HG03064 (cell line): ENCODE data around the gene NCL.
"Not testable (repeated sequence)": the region's sequence is repeated elsewhere in the genome, so short reads cannot be mapped to it uniquely, and the experiment has no call there.

ENCODE experiments used
- ATAC-seq: cut with Tn5 transposase; IDR thresholded peaks from one replicate; pipeline ENCODE4 v1.9.1; 2021; ENCODE audit warnings: low read depth; ENCODE audit not compliant: unreplicated experiment

Gene NCL

DNA sequence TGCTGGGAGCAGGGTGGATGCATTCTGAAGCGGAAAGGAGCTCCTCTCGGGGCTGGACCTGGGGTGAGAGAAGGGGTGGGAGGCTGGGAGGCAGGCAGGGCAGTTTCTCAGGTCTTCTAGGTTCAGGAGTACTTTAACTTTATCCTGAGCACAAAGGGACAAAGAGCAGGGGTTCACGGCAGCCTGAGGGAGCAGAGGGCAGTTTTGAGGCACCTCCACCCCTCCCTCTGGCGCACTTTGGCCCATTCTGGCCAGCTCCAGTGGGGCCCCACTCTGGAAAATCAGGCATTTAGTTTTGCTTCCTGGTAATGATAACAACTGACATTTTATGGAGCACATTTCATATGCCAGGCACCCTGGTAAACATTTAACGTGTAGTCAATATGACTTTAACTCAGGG lies 54.5 kb downstream of the NCL start:
- ATAC-seq: no peak

DNA sequence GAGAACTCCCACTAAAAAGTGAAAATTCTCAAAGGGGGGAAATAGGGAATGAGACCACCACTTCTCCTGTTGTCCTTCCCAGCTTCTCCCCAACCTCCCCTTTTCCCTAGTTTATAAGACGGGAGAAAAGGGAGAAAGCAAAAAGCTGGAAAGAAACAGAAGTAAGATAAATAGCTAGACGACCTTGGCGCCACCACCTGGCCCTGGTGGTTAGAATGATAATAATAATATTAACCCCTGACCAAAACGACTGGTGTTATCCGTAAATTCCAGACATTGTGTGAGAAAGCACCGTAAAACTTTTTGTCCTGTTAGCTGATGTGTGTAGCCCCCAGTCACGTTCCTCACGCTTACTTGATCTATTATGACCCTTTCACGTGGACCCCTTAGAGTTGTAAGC lies 56.0 kb downstream of the NCL start:
- ATAC-seq: not testable (repeated sequence)

DNA sequence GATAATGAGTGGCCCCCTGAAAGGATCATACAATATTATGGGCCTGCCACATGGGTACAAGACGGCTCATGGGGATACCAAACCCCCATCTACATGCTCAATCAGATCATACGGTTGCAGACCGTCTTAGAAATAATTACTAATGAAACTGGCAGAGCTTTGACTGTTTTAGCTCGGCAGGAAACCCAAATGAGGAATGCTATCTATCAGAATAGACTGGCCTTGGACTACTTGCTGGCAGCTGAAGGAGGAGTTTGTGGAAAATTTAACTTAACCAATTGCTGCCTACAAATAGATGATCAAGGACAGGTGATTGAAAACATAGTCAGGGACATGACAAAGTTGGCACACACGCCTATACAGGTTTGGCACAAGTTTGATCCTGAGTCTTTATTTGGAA lies 56.6 kb downstream of the NCL start:
- ATAC-seq: not testable (repeated sequence)

DNA sequence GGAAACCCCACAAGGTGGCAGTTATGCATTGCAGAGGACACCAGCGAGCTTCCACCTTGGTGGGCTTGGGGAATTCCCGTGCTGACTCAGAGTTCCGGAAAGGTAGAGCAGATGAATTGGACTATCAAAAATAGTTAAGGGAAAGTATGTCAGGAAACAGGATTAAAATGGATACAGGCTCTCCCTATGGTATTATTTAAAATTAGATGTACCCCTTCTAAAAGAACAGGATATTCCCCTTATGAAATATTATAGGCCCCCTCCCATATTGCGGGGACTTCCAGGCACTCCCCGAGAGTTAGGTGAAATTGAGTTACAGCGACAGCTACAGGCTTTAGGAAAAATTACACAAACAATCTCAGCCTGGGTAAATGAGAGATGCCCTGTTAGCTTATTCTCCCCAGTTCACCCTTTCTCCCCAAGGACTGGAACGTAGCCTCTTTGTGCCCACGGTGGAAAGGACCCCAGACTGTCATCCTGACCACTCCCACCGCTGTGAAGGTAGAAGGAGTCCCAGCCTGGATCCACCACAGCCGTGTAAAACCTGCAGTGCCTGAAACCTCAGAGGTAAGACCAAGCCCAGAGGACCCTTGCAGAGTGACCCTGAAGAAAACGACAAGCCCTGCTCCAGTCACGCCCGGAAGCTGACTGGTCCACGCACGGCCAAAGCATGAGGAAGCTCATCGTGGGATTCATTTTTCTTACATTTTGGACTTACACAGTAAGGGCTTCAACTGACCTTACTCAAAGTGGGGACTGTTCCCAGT lies 58.5 kb downstream of the NCL start:
- ATAC-seq: not testable (repeated sequence)

DNA sequence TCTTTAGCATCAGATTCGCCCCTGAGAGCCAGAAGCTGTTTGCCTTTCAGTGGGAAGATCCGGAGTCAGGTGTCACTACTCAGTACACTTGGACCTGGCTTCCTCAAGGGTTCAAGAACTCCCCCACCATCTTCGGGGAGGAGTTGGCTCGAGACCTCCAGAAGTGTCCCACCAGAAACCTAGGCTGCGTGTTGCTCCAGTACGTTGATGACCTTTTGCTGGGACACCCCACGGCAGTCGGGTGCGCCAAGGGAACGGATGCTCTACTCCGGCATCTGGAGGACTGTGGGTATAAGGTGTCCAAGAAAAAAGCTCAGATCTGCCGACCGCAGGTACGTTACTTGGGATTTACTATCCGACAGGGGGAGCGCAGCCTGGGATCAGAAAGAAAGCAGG lies 60.1 kb downstream of the NCL start:
- ATAC-seq: not testable (repeated sequence)
